ENCODE measurements around the gene MVK.

Gene MVK

GRCh38 chr12:109573029-109573913 lies at the start of gene MVK, which contains the start of gene MMAB:
MVK (plus strand) TSS chr12:109573794; CDS start chr12:109574823, 1,029 bp downstream.
MMAB (minus strand) TSS chr12:109573504; CDS start chr12:109573480, 24 bp downstream.
- DNase-seq (ENCODE audit: low spot score) = peak; percentile 99

GRCh38 chr12:109524466-109525278 lies 48.9 kb upstream of the MVK start:
- no peak for DNase-seq (ENCODE audit: low spot score)

- no peak for DNase-seq (ENCODE audit: low spot score)
Observed at GRCh38 chr12:109525279-109525585, 48.4 kb upstream of the MVK start.

- no peak for DNase-seq (ENCODE audit: low spot score)
Observed at GRCh38 chr12:109527489-109528123, 46.0 kb upstream of the MVK start.

- no peak for DNase-seq (ENCODE audit: low spot score)
Observed at GRCh38 chr12:109529691-109530640, 43.6 kb upstream of the MVK start.

GRCh38 chr12:109531411-109531810 lies 42.2 kb upstream of the MVK start:
- DNase-seq (ENCODE audit: low spot score) = no peak

- DNase-seq (ENCODE audit: low spot score) = no peak
Observed at GRCh38 chr12:109532721-109533486, 40.7 kb upstream of the MVK start.

GRCh38 chr12:109533487-109533740 lies 40.2 kb upstream of the MVK start:
- no peak for DNase-seq (ENCODE audit: low spot score)

- DNase-seq (ENCODE audit: low spot score) = no peak
Observed at GRCh38 chr12:109534456-109534855, 39.1 kb upstream of the MVK start.

- no peak for DNase-seq (ENCODE audit: low spot score)
Observed at GRCh38 chr12:109535231-109535862, 38.2 kb upstream of the MVK start.

GRCh38 chr12:109535863-109536250 lies 37.7 kb upstream of the MVK start:
- DNase-seq (ENCODE audit: low spot score) = no peak

- DNase-seq (ENCODE audit: low spot score) = no peak
Observed at GRCh38 chr12:109537136-109537535, 36.5 kb upstream of the MVK start.

- no peak for DNase-seq (ENCODE audit: low spot score)
Observed at GRCh38 chr12:109538191-109538863, 35.3 kb upstream of the MVK start.

GRCh38 chr12:109539508-109539907 lies 34.1 kb upstream of the MVK start:
- no peak for DNase-seq (ENCODE audit: low spot score)

GRCh38 chr12:109540526-109541412 lies 32.8 kb upstream of the MVK start:
- no peak for DNase-seq (ENCODE audit: low spot score)

- DNase-seq (ENCODE audit: low spot score) = no peak
Observed at GRCh38 chr12:109541413-109541726, 32.2 kb upstream of the MVK start.

- DNase-seq (ENCODE audit: low spot score) = peak; percentile 15
Observed at GRCh38 chr12:109542014-109542413, 31.6 kb upstream of the MVK start.

GRCh38 chr12:109542876-109543275 lies 30.7 kb upstream of the MVK start:
- DNase-seq (ENCODE audit: low spot score) = no peak

GRCh38 chr12:109544955-109545531 lies 28.6 kb upstream of the MVK start:
- peak; percentile 11 for DNase-seq (ENCODE audit: low spot score)

All from SW480 (cell line).